Peyer's patch (tissue), 4 donors: Measurements from ENCODE around the gene APLNR. TPM values are rescaled to one million over a fixed set of nuclear protein-coding genes. Genes with fewer than 3 reads are reported as not detected.

Experiments used
- DNase-seq, 3 donors: peaks; one replicate each; pipeline ENCODE4 v3.0.0-alpha.2; 2017 to 2019
- H3K27ac ChIP-seq, 4 donors: fragments of 200-600 bp; sonication (generic); one replicate each; pipeline ENCODE4 v1.5.1; 2016 to 2019
- H3K27me3 ChIP-seq, 2 donors: fragments of 200-600 bp; sonication (generic); one replicate each; pipeline ENCODE4 v1.5.1; 2019
- H3K36me3 ChIP-seq, 3 donors: fragments of 200-600 bp; sonication (generic); one replicate each; pipeline ENCODE4 v1.5.1; 2016 to 2019
- H3K4me1 ChIP-seq, 4 donors: fragments of 200-600 bp; sonication (generic); one replicate each; pipeline ENCODE4 v1.5.1; 2016 to 2019
- H3K4me3 ChIP-seq, 4 donors: fragments of 200-600 bp; sonication (generic); 1 replicate in 3 of 4; 2 replicates in 1 of 4; pipeline ENCODE4 v1.5.1; 2016 to 2019; ENCODE audit warnings: mild to moderate bottlenecking in 1 of 4
- H3K9me3 ChIP-seq, 4 donors: fragments of 200-600 bp; sonication (generic); one replicate each; pipeline ENCODE4 v1.5.1; 2016 to 2019; ENCODE audit warnings: mild to moderate bottlenecking in 1 of 4
- CTCF ChIP-seq, 6 experiments: fragments of 450-650 bp in 4 of 6; fragments of 200-600 bp in 2 of 6; sonication (generic) in 1 of 6; IDR thresholded peaks; one replicate each; pipeline ENCODE4 v1.5.1; 2017 to 2019; ENCODE audit warnings: antibody characterized with exemption in 6 of 6, mild to moderate bottlenecking in 3 of 6, moderate library complexity in 1 of 6
- POLR2A ChIP-seq, 2 donors: fragments of 450-650 bp; IDR thresholded peaks; one replicate each; pipeline ENCODE4 v1.5.1; 2017; ENCODE audit warnings: antibody characterized with exemption in 2 of 2, mild to moderate bottlenecking in 2 of 2, moderate library complexity in 2 of 2
- total RNA-seq, 4 donors: library from RNA; depleted of rRNA; stranded (reverse); fragments of >200 nt; gene quantifications; one replicate each; pipeline ENCODE4 v1.1.0, GENCODE V29; 2016

The APLNR gene
- total RNA-seq, 4 donors from 2014 or later, result 0.18 to 1.1 (median 0.65) TPM

GRCh38 chr11:57256119-57256518, 19.1 kb upstream of the APLNR start:
- Histone ChIP-seq H3K27me3 (no peaks in the 10 kb centered on the region), H3K27ac (no peak overlapping the region), H3K36me3 (no peaks in the 10 kb centered on the region), H3K4me1 (no peaks in the 10 kb centered on the region), H3K4me3 (no peak overlapping the region), H3K9me3 (peaks cover 0 to 3% (median 0%) of the 10 kb centered on the region in 4 donors)
- TF ChIP-seq CTCF (IDR thresholded peaks at IDR 0.05), result no peak
- TF ChIP-seq POLR2A (IDR thresholded peaks at IDR 0.05), result no peak
- no peak for DNase-seq

- DNase-seq, result no peak
- H3K9me3 ChIP-seq, result peaks cover 0 to 3% (median 0%) of the 10 kb centered on the region in 4 donors
- no peaks in the 10 kb centered on the region for H3K27me3 ChIP-seq
- no peaks in the 10 kb centered on the region for H3K4me1 ChIP-seq
- TF ChIP-seq POLR2A (IDR thresholded peaks at IDR 0.05) (no peak), CTCF (IDR thresholded peaks at IDR 0.05) (no peak)
- H3K27ac ChIP-seq, result no peak overlapping the region
- H3K4me3 ChIP-seq, result no peak overlapping the region
- H3K36me3 ChIP-seq, result no peaks in the 10 kb centered on the region
Measured at GRCh38 chr11:57255618-57256017, 18.6 kb upstream of the APLNR start.

GRCh38 chr11:57254631-57255030, 17.6 kb upstream of the APLNR start:
- no peaks in the 10 kb centered on the region for H3K27me3 ChIP-seq
- TF ChIP-seq POLR2A (IDR thresholded peaks at IDR 0.05), result no peak
- H3K4me3 ChIP-seq, result no peak overlapping the region
- no peaks in the 10 kb centered on the region for H3K36me3 ChIP-seq
- DNase-seq, result no peak
- H3K4me1 ChIP-seq, result no peaks in the 10 kb centered on the region
- H3K27ac ChIP-seq, result no peak overlapping the region
- peaks cover 0 to 3% (median 0%) of the 10 kb centered on the region in 4 donors for H3K9me3 ChIP-seq

GRCh38 chr11:57251491-57252104, 14.5 kb upstream of the APLNR start:
- TF ChIP-seq CTCF (IDR thresholded peaks at IDR 0.05) (no peak), POLR2A (IDR thresholded peaks at IDR 0.05) (no peak)
- H3K27ac ChIP-seq, result no peak overlapping the region
- H3K4me1 ChIP-seq, result no peaks in the 10 kb centered on the region
- no peaks in the 10 kb centered on the region for H3K27me3 ChIP-seq
- H3K36me3 ChIP-seq, result no peaks in the 10 kb centered on the region
- H3K9me3 ChIP-seq, result peaks cover 0 to 2% (median 0%) of the 10 kb centered on the region in 4 donors
- no peak for DNase-seq
- no peak overlapping the region for H3K4me3 ChIP-seq

GRCh38 chr11:57251037-57251436, 14.0 kb upstream of the APLNR start:
- H3K27ac ChIP-seq, result no peak overlapping the region
- no peak for DNase-seq
- H3K36me3 ChIP-seq, result no peaks in the 10 kb centered on the region
- no peaks in the 10 kb centered on the region for H3K27me3 ChIP-seq
- no peaks in the 10 kb centered on the region for H3K4me1 ChIP-seq
- H3K4me3 ChIP-seq, result no peak overlapping the region
- H3K9me3 ChIP-seq, result no peaks in the 10 kb centered on the region
- TF ChIP-seq CTCF (IDR thresholded peaks at IDR 0.05), result no peak
- TF ChIP-seq POLR2A (IDR thresholded peaks at IDR 0.05), result no peak

GRCh38 chr11:57249384-57250319, 12.6 kb upstream of the APLNR start:
- Histone ChIP-seq H3K4me1 (no peaks in the 10 kb centered on the region), H3K27me3 (no peaks in the 10 kb centered on the region), H3K9me3 (no peaks in the 10 kb centered on the region), H3K4me3 (no peak overlapping the region), H3K27ac (no peak overlapping the region), H3K36me3 (no peaks in the 10 kb centered on the region)
- TF ChIP-seq POLR2A (IDR thresholded peaks at IDR 0.05) (no peak), CTCF (IDR thresholded peaks at IDR 0.05) (peak; percentile 26 to 81 (median 72))
- DNase-seq, result peak in 2 of 3 donors; percentile 76 to 77
